Endothelial cell of coronary artery (primary cell): ENCODE results near the gene EPO. TPM values are rescaled to one million over a fixed set of nuclear protein-coding genes. Genes with fewer than 3 reads are reported as not detected.

Source experiments
- total RNA-seq: library from RNA; depleted of rRNA; stranded (reverse); fragments of >200 nt; gene quantifications from 2 replicates; pipeline ENCODE4 v1.2.3, GENCODE V29; 2014

The EPO gene
- not detected in 2 replicates for total RNA-seq

GRCh38 chr7:100720279-100720670, at the start of gene EPO:
Gene EPO, plus strand, starts transcription at chr7:100720468. Its CDS starts 513 bp downstream, at chr7:100720981.

GRCh38 chr7:100673302-100673941, 46.8 kb upstream of the EPO start, which contains the start of gene GNB2:
Gene GNB2, plus strand, starts transcription at chr7:100673740. Its CDS starts 2,526 bp downstream, at chr7:100676266.

DNA sequence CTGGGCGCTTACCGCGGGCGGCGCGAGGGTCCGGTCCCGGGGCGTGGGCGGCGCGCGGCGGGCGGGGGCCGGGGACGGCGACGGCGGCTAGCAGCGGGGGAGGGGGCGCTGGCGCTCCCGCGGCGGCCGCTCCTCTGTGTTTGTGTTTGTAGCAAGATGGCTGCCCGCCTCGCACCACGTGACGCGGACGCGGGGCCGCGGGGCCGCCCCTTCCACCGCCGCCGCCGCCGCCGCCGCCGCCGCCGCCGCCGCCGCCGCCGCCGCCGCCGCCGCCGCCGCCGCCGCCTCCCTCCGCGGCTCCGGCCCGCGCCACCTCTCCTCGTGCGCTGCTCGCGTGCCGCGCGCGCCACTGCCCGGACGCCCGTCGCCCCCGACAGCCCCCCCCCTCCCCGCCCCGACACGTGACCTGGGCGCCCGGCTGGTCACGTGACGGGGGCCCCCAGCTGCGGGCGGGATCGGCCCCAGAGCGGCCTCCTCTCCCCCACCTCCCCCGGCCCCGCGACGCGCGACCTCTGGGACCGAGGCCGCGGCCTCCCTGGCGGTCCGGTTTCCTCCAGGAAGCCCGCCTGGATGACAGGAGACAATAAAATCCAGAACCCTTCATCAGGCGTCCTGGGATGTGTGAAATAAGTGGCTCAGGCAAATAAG, 26.0 kb upstream of the EPO start, which contains the start of gene GIGYF1:
TSS of gene GIGYF1 (minus strand) at position 153 of the 648 bp plus-strand sequence. CDS start 6,012 bp downstream, outside the sequence.

DNA sequence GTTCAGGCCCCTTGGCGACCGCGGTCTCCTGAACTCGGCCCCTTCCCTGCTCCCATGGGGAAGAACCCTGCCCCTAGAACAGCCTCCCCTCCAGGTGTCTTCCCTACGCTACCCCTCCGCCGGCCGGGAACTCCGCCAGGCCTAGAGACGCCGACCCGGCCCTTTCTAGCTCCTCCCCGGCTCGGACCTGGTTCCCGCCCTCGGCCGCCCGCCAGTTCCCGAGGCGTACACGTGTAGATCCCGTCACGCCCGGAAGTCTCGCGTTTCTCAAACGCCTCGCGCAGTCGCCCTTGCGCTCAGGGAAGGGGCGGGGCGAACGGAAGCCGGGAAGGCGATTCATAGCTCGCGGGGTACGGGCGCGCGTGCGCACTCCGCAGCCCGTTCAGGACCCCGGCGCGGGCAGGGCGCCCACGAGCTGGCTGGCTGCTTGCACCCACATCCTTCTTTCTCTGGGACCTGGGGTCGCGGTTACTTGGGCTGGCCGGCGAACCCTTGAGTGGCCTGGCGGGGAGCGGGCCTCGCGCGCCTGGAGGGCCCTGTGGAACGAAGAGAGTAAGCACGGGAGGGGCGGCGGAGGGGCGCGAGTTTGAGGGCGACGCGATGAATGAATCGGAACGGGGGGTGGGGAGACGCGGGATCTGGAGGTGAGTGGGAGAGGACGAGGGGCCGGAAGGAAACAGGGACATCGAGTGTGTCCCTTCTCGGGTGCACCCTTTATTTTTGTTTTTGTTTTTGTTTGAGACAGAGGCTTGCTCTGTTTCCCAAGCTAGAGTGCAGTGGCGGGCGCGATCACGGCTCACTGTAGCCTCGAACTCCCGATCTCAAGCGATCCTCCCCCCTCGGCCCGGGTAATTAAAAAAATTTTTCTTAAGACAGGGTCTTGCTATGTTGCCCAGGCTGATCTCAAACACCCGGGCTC, 14.3 kb upstream of the EPO start, which contains the start of gene POP7:
TSS of gene POP7 (plus strand) at position 369 of the 919 bp plus-strand sequence. CDS start 710 bp downstream, outside the sequence.

Other genes starting within 250 kb of the EPO start
- 27.9 and 32.6 TPM in 2 replicates for gene TSC22D4, start 241.3 kb upstream of the EPO start, total RNA-seq
- gene NYAP1, start 236.5 kb upstream of the EPO start, total RNA-seq, result 1.9 and 2.2 TPM in 2 replicates
- gene AGFG2, start 181.3 kb upstream of the EPO start, total RNA-seq, result 18.0 and 19.2 TPM in 2 replicates
- not detected in 2 replicates for gene SAP25, start 146.6 kb upstream of the EPO start, total RNA-seq
- 6.2 and 9.3 TPM in 2 replicates for gene LRCH4, start 134.3 kb upstream of the EPO start, total RNA-seq
- 0.09 and 0.28 TPM in 2 replicates for gene FBXO24, start 134.1 kb upstream of the EPO start, total RNA-seq
- 0.28 and 0.45 TPM in 2 replicates for gene PCOLCE, start 118.1 kb upstream of the EPO start, total RNA-seq
- gene MOSPD3, start 107.9 kb upstream of the EPO start, total RNA-seq, result 4.0 and 4.2 TPM in 2 replicates
- gene TFR2, start 78.9 kb upstream of the EPO start, total RNA-seq, result 0.18 and 0.19 TPM in 2 replicates
- gene ACTL6B, start 64.0 kb upstream of the EPO start, total RNA-seq, result not detected in 2 replicates
- 79.3 and 96.9 TPM in 2 replicates for gene GNB2, start 46.7 kb upstream of the EPO start, total RNA-seq
- gene GIGYF1, start 26.2 kb upstream of the EPO start, total RNA-seq, result 12.1 and 16.4 TPM in 2 replicates
- 34.6 and 45.7 TPM in 2 replicates for gene POP7, start 14.3 kb upstream of the EPO start, total RNA-seq
- gene ZAN, start 13.1 kb downstream of the EPO start, total RNA-seq, result not detected in 2 replicates
- 281 and 308 TPM in 2 replicates for gene EPHB4, start 107.1 kb downstream of the EPO start, total RNA-seq
- gene SLC12A9, start 132.2 kb downstream of the EPO start, total RNA-seq, result 20.0 and 22.2 TPM in 2 replicates
- gene TRIP6, start 146.9 kb downstream of the EPO start, total RNA-seq, result 64.1 and 73.1 TPM in 2 replicates
- gene SRRT, start 154.6 kb downstream of the EPO start, total RNA-seq, result 49.1 and 58.4 TPM in 2 replicates
- 2.5 and 5.3 TPM in 2 replicates for gene UFSP1, start 169.2 kb downstream of the EPO start, total RNA-seq
- gene ACHE, start 175.4 kb downstream of the EPO start, total RNA-seq, result 0.18 and 0.28 TPM in 2 replicates
- under 0.01 TPM in 1 of 2 replicates, not detected in the other for gene MUC3A, start 229.1 kb downstream of the EPO start, total RNA-seq
- not detected in 2 replicates for gene MUC12, start 249.1 kb downstream of the EPO start, total RNA-seq